Suprapubic skin (tissue), 4 donors: ENCODE results near the gene C4orf51. TPM values are rescaled to one million over a fixed set of nuclear protein-coding genes. Genes with fewer than 3 reads are reported as not detected.

ENCODE experiments used
- DNase-seq, 2 donors: peaks; one replicate each; pipeline ENCODE4 v3.0.0-alpha.2; 2019; ENCODE audit warnings: low spot score in 2 of 2
- H3K27ac ChIP-seq: fragments of 200-600 bp; sonication (generic); one replicate; pipeline ENCODE4 v1.5.1; 2019
- H3K27me3 ChIP-seq: fragments of 200-600 bp; sonication (generic); one replicate; pipeline ENCODE4 v1.5.1; 2019
- H3K36me3 ChIP-seq: fragments of 200-600 bp; sonication (generic); one replicate; pipeline ENCODE4 v1.5.1; 2019
- H3K4me1 ChIP-seq: fragments of 200-600 bp; sonication (generic); one replicate; pipeline ENCODE4 v1.5.1; 2019
- H3K4me3 ChIP-seq: fragments of 200-600 bp; sonication (generic); one replicate; pipeline ENCODE4 v1.5.1; 2019; ENCODE audit warnings: mild to moderate bottlenecking
- H3K9me3 ChIP-seq: fragments of 200-600 bp; sonication (generic); one replicate; pipeline ENCODE4 v1.5.1; 2019
- EP300 ChIP-seq: sonication (generic); formaldehyde crosslinking; IDR thresholded peaks from one replicate; pipeline ENCODE4 v1.6.1; 2017; ENCODE audit warnings: antibody characterized with exemption
- POLR2A ChIP-seq, 2 donors: fragments of 450-650 bp; IDR thresholded peaks; one replicate each; pipeline ENCODE4 v1.6.1; 2017; ENCODE audit warnings: antibody characterized with exemption in 2 of 2, mild to moderate bottlenecking in 2 of 2, moderate library complexity in 2 of 2
- POLR2AphosphoS5 ChIP-seq, 3 donors: sonication (generic); formaldehyde crosslinking; IDR thresholded peaks; one replicate each; pipeline ENCODE4 v1.6.1; 2017; ENCODE audit warnings: antibody characterized with exemption in 3 of 3
- WGBS: methylation state at CpG from one replicate; pipeline ENCODE4 v1.1.5; 2018; 5-methylcytosine and 5-hydroxymethylcytosine counted together
- total RNA-seq, 4 donors: library from RNA; depleted of rRNA; stranded (reverse); fragments of >200 nt; gene quantifications; one replicate each; pipeline ENCODE4 v1.1.0, GENCODE V29; 2016
- TF ChIP-seq, protein P1 (sequence below), 2 donors: fragments of 200-600 bp in 1 of 2; fragments of 450-650 bp in 1 of 2; sonication (generic) in 1 of 2; IDR thresholded peaks; one replicate each; pipeline ENCODE4 v1.5.1; 2016 to 2019; ENCODE audit warnings: antibody characterized with exemption in 2 of 2, mild to moderate bottlenecking in 1 of 2, moderate library complexity in 1 of 2

Gene C4orf51
- total RNA-seq, 4 donors from 2014 or later: not detected

DNA sequence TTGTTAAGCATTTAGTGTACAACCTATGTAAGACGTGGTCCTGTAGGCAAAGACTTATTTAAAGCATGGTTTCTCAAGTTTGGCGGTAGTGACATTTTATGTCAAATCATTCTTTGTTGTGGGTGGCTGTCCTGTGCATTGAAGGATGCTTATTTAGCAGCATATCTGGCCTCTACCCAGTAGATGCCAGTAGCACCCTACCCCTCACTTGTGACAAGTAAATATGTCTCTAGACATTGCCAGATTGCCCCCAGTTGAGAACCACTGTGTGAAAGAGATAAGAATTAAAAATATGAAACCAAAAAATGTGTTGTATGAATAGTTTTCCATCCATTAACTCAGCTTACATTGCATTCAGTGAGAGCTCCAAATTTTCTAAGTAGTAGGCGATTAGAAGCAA is 35.2 kb upstream of the C4orf51 start:
- Histone ChIP-seq H3K36me3 (peaks cover 27% of the 10 kb centered on the region), H3K4me3 (no peak overlapping the region), H3K9me3 (no peaks in the 10 kb centered on the region), H3K4me1 (no peaks in the 10 kb centered on the region), H3K27me3 (no peaks in the 10 kb centered on the region), H3K27ac (no peak overlapping the region)
- WGBS: 93% methylated on average over 3 of the region's 3 CpGs
- no peak for DNase-seq
- no peak for TF ChIP-seq POLR2A (IDR thresholded peaks at IDR 0.05)

DNA sequence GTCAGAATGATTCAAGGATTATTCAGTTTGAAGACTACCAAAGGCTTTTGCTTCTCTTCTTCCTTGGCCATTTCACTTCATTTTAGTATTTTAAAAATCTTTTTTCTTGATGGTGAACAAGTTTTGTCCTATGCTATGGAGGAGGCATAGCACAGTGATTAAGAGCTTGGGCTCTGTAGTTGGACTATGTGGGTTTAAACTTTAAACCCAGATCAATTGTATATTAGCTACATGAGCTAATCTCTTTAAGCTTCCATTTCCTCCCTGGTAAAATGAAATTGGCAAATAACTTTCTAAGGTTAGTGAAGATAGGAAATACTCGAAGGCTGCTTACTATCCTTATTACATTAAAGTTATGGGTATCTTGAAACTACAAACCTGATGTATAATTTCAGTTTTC is 23.8 kb upstream of the C4orf51 start:
- no peak for DNase-seq
- H3K4me3 ChIP-seq: no peak overlapping the region
- 84% methylated on average over 1 of the region's 1 CpG for WGBS
- H3K4me1 ChIP-seq: no peaks in the 10 kb centered on the region
- H3K36me3 ChIP-seq: peaks cover 38% of the 10 kb centered on the region
- H3K27ac ChIP-seq: no peak overlapping the region
- H3K27me3 ChIP-seq: no peaks in the 10 kb centered on the region
- no peaks in the 10 kb centered on the region for H3K9me3 ChIP-seq
- TF ChIP-seq EP300: no peak
- TF ChIP-seq POLR2AphosphoS5 (IDR thresholded peaks at IDR 0.05): no peak
- TF ChIP-seq, protein P1, sequence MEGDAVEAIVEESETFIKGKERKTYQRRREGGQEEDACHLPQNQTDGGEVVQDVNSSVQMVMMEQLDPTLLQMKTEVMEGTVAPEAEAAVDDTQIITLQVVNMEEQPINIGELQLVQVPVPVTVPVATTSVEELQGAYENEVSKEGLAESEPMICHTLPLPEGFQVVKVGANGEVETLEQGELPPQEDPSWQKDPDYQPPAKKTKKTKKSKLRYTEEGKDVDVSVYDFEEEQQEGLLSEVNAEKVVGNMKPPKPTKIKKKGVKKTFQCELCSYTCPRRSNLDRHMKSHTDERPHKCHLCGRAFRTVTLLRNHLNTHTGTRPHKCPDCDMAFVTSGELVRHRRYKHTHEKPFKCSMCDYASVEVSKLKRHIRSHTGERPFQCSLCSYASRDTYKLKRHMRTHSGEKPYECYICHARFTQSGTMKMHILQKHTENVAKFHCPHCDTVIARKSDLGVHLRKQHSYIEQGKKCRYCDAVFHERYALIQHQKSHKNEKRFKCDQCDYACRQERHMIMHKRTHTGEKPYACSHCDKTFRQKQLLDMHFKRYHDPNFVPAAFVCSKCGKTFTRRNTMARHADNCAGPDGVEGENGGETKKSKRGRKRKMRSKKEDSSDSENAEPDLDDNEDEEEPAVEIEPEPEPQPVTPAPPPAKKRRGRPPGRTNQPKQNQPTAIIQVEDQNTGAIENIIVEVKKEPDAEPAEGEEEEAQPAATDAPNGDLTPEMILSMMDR (IDR thresholded peaks at IDR 0.05): no peak
- TF ChIP-seq POLR2A (IDR thresholded peaks at IDR 0.05): no peak

DNA sequence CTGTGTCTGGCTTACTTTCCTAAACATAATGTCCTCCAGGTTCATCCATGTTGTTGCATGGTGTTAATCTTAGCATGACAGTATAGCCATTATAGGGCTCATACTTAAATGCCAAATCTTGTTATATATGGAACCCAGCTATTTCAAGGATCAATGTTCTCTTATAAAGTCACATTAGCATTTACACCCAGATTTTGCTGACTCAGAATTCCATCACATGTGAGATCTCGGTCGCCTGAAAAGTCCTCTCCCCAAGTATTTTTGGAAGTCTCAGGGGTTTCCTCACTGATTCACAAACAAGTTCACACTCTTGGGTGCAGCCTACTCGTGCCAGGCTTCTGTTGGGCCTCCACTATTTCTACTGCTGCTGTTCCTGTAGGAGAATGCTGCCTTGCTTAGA is 19.9 kb upstream of the C4orf51 start:
- 92% methylated on average over 3 of the region's 3 CpGs for whole genome bisulfite sequencing
- Histone ChIP-seq H3K36me3 (peaks cover 13% of the 10 kb centered on the region), H3K9me3 (no peaks in the 10 kb centered on the region), H3K27ac (no peak overlapping the region), H3K4me3 (no peak overlapping the region), H3K4me1 (no peaks in the 10 kb centered on the region), H3K27me3 (no peaks in the 10 kb centered on the region)
- TF ChIP-seq POLR2A (IDR thresholded peaks at IDR 0.05) (no peak), POLR2AphosphoS5 (IDR thresholded peaks at IDR 0.05) (no peak), EP300 (no peak)
- TF ChIP-seq, protein P1 (IDR thresholded peaks at IDR 0.05): no peak
- no peak for DNase-seq

DNA sequence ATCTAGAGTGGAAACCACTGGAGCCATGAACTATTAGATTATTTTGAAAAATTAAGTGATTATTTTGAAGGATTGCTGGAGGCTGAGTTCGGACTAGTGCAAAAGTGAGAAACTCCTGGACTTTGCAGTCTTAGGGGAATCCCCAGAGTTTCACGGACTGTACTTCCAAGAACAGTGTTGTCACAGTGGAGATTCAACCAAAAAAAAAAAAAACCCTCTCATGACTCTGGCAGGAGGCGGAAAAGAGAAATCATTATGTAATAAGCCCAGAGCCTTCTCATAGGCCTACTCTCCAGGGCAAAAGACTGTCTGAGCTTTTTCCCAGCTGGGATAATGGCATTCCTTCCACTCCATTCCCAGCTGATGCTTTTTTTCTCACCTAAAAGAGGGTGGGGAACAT is 16.8 kb upstream of the C4orf51 start:
- Histone ChIP-seq H3K4me3 (no peak overlapping the region), H3K27ac (no peak overlapping the region), H3K9me3 (no peaks in the 10 kb centered on the region), H3K36me3 (no peaks in the 10 kb centered on the region), H3K27me3 (no peaks in the 10 kb centered on the region), H3K4me1 (no peaks in the 10 kb centered on the region)
- TF ChIP-seq EP300 (no peak), POLR2A (IDR thresholded peaks at IDR 0.05) (no peak), POLR2AphosphoS5 (IDR thresholded peaks at IDR 0.05) (no peak)
- TF ChIP-seq, protein P1 (IDR thresholded peaks at IDR 0.05): no peak
- 75% methylated on average over 3 of the region's 3 CpGs for WGBS
- no peak for DNase-seq

DNA sequence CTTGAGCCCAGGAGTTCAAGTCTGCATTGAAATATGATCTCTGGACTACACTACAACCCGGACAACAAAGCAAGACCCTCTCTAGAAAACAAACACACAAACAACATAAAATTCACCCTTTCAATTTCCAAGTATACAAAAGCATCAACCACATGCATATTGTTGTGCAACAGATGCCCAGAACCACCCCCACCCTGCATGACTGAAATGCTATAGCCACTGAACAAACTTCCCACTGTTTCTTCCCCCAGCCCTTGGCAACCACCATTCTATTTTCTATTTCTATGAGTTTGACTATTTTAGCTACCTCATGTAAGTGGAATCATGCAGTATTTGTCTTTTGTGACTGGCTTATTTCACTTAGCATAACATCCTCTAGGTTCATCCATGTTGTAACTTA is 14.2 kb upstream of the C4orf51 start:
- TF ChIP-seq EP300: no peak
- TF ChIP-seq POLR2A (IDR thresholded peaks at IDR 0.05): no peak
- TF ChIP-seq, protein P1 (IDR thresholded peaks at IDR 0.05): no peak
- TF ChIP-seq POLR2AphosphoS5 (IDR thresholded peaks at IDR 0.05): no peak
- H3K4me1 ChIP-seq: no peaks in the 10 kb centered on the region
- no peaks in the 10 kb centered on the region for H3K36me3 ChIP-seq
- WGBS: 93% methylated on average over 1 of the region's 1 CpG
- H3K27ac ChIP-seq: no peak overlapping the region
- no peaks in the 10 kb centered on the region for H3K9me3 ChIP-seq
- no peaks in the 10 kb centered on the region for H3K27me3 ChIP-seq
- no peak overlapping the region for H3K4me3 ChIP-seq
- no peak for DNase-seq

DNA sequence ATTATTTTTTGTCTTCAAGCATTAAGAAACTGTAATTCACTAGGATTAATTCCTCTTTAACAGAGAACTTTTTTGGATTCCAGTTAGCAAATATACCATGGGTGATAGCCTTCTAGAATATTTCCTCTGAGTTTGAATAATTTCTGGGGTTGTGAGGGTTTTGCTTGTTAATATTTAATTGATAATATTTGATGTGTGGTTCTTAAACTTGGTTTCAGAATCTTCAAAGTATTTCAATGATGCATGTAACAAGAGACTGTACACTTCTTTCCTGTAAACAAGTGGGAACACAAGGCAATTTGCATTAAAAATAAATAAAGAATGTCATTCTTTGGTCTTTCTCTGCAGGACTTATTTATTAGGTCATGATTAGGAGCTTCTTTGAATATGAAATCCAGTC is 9.5 kb upstream of the C4orf51 start:
- no peaks in the 10 kb centered on the region for H3K4me1 ChIP-seq
- no peak overlapping the region for H3K4me3 ChIP-seq
- H3K36me3 ChIP-seq: no peaks in the 10 kb centered on the region
- H3K27me3 ChIP-seq: no peaks in the 10 kb centered on the region
- no peaks in the 10 kb centered on the region for H3K9me3 ChIP-seq
- TF ChIP-seq POLR2AphosphoS5 (IDR thresholded peaks at IDR 0.05) (no peak), POLR2A (IDR thresholded peaks at IDR 0.05) (no peak), EP300 (no peak)
- TF ChIP-seq, protein P1 (IDR thresholded peaks at IDR 0.05): no peak
- H3K27ac ChIP-seq: no peak overlapping the region
- DNase-seq: no peak
